Measurements from ENCODE around the gene SRRM3.

DNA sequence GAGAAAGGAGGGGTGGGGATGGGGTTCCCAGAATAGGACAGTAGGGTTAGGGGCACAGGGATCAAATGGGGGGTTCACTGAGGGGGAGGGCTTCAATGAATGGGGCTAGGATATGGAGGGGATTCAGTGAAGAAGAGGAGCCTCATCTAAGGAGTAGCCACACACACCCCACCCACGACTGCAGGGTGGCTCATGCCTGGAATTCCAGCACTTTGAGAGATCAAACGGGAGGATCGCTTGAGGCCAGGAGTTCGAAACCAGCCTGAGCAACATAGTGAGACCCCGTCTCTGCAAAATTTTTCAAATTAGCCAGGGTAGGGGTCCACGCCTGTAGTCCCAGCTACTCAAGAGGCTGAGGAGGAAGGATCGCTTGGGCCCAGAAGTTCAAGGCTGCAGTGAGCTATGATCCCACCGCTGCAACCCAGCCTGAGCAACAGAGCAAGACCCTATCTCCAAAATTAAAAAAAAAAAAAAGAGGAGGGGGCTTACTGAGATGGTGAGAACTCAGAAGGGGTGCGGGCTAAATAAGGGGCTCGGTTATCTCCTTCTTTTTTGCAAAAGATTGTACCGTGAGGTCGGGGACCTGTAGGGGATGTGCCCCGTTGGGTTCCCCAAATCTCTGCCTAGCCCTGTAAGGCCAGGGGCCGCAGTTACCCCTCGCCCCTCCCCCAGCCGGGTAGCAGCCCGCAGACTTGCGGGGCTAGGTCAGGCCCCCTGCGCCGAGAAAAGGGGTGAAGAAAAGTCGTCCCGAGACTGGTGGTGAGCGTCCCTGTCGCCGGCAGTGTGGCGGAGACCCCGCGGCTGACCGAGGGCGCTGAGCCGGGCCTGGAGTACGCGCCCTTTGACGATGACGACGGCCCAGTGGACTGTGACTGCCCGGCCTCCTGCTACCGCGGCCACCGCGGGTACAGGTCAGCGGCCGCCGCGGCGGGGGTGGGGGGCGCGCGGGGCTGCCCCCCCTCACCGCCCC is 57.7 kb downstream of the SRRM3 start:
- TF ChIP-seq, protein P1, sequence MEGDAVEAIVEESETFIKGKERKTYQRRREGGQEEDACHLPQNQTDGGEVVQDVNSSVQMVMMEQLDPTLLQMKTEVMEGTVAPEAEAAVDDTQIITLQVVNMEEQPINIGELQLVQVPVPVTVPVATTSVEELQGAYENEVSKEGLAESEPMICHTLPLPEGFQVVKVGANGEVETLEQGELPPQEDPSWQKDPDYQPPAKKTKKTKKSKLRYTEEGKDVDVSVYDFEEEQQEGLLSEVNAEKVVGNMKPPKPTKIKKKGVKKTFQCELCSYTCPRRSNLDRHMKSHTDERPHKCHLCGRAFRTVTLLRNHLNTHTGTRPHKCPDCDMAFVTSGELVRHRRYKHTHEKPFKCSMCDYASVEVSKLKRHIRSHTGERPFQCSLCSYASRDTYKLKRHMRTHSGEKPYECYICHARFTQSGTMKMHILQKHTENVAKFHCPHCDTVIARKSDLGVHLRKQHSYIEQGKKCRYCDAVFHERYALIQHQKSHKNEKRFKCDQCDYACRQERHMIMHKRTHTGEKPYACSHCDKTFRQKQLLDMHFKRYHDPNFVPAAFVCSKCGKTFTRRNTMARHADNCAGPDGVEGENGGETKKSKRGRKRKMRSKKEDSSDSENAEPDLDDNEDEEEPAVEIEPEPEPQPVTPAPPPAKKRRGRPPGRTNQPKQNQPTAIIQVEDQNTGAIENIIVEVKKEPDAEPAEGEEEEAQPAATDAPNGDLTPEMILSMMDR (IDR thresholded peaks at IDR 0.05; ENCODE audit: poor library complexity, severe bottlenecking): no peak
- no peak for TF ChIP-seq POLR2AphosphoS5 (IDR thresholded peaks at IDR 0.05)
- TF ChIP-seq, protein P2, sequence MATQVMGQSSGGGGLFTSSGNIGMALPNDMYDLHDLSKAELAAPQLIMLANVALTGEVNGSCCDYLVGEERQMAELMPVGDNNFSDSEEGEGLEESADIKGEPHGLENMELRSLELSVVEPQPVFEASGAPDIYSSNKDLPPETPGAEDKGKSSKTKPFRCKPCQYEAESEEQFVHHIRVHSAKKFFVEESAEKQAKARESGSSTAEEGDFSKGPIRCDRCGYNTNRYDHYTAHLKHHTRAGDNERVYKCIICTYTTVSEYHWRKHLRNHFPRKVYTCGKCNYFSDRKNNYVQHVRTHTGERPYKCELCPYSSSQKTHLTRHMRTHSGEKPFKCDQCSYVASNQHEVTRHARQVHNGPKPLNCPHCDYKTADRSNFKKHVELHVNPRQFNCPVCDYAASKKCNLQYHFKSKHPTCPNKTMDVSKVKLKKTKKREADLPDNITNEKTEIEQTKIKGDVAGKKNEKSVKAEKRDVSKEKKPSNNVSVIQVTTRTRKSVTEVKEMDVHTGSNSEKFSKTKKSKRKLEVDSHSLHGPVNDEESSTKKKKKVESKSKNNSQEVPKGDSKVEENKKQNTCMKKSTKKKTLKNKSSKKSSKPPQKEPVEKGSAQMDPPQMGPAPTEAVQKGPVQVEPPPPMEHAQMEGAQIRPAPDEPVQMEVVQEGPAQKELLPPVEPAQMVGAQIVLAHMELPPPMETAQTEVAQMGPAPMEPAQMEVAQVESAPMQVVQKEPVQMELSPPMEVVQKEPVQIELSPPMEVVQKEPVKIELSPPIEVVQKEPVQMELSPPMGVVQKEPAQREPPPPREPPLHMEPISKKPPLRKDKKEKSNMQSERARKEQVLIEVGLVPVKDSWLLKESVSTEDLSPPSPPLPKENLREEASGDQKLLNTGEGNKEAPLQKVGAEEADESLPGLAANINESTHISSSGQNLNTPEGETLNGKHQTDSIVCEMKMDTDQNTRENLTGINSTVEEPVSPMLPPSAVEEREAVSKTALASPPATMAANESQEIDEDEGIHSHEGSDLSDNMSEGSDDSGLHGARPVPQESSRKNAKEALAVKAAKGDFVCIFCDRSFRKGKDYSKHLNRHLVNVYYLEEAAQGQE (IDR thresholded peaks at IDR 0.05; ENCODE audit: borderline replicate concordance): no peak

Data from neural cell (in vitro differentiated cells).